ENCODE results near the gene TCP10L.
"Not testable (repeated sequence)": the region's sequence is repeated elsewhere in the genome, so short reads cannot be mapped to it uniquely, and the experiment has no call there.

TCP10L gene
- long read RNA-seq, result 0 reads

- H3K4me3 ChIP-seq (replicated peaks; ENCODE audit: insufficient read depth, low read length), result no peak within 1 kb of the TSS
- no peak for TF ChIP-seq POLR2AphosphoS5 (IDR thresholded peaks at IDR 0.05; ENCODE audit: low read depth)
- no peak for TF ChIP-seq CTCF (IDR thresholded peaks at IDR 0.05; ENCODE audit: insufficient read depth, low read length)
- no peak for TF ChIP-seq REST (IDR thresholded peaks at IDR 0.05; ENCODE audit: insufficient replicate concordance, low read depth)
- no peak for TF ChIP-seq GABPA (IDR thresholded peaks at IDR 0.05; ENCODE audit: low read depth)
- no peak for TF ChIP-seq SPI1 (IDR thresholded peaks at IDR 0.05; ENCODE audit: borderline replicate concordance, low read depth)
- no peak for DNase-seq (ENCODE audit: low read depth in 1 of 2, low spot score in 1 of 2)
Measured at GRCh38 chr21:32585042-32585710, at the start of gene TCP10L. TCP10L (minus strand) TSS chr21:32585523; CDS start chr21:32584304, 1,219 bp downstream.

GRCh38 chr21:32626621-32627196 is 41.4 kb upstream of the TCP10L start:
- H3K27ac ChIP-seq (replicated peaks), result no peak overlapping the region
- H3K27me3 ChIP-seq (ENCODE audit: insufficient read depth, poor library complexity, severe bottlenecking), result no peaks in the 10 kb centered on the region
- DNase-seq (ENCODE audit: low read depth in 1 of 2, low spot score in 1 of 2), result no peak
- TF ChIP-seq CTCF (IDR thresholded peaks at IDR 0.05; ENCODE audit: insufficient read depth, low read length) (no peak), REST (IDR thresholded peaks at IDR 0.05; ENCODE audit: insufficient replicate concordance, low read depth) (no peak), POLR2AphosphoS5 (IDR thresholded peaks at IDR 0.05; ENCODE audit: low read depth) (no peak), GABPA (IDR thresholded peaks at IDR 0.05; ENCODE audit: low read depth) (no peak), SPI1 (IDR thresholded peaks at IDR 0.05; ENCODE audit: borderline replicate concordance, low read depth) (no peak)
- H3K4me3 ChIP-seq (replicated peaks; ENCODE audit: insufficient read depth, low read length), result no peak overlapping the region

More at GRCh38 chr21:32585042-32585710, at the start of gene TCP10L:
- no peaks in the 10 kb centered on the region for H3K27me3 ChIP-seq (ENCODE audit: insufficient read depth, poor library complexity, severe bottlenecking)
- H3K27ac ChIP-seq (replicated peaks), result no peak within 1 kb of the TSS

- H3K27me3 ChIP-seq (ENCODE audit: insufficient read depth, poor library complexity, severe bottlenecking); H3K4me3 ChIP-seq (replicated peaks; ENCODE audit: insufficient read depth, low read length); H3K27ac ChIP-seq (replicated peaks); DNase-seq (ENCODE audit: low read depth in 1 of 2, low spot score in 1 of 2): not testable (repeated sequence)
Measured at GRCh38 chr21:32618218-32618617, 32.9 kb upstream of the TCP10L start.

GRCh38 chr21:32613436-32614043 is 28.2 kb upstream of the TCP10L start:
- Histone ChIP-seq H3K27ac (replicated peaks) (peak overlapping the region; percentile 96), H3K27me3 (ENCODE audit: insufficient read depth, poor library complexity, severe bottlenecking) (no peaks in the 10 kb centered on the region), H3K4me3 (replicated peaks; ENCODE audit: insufficient read depth, low read length) (peak overlapping the region; percentile 98)
- no peak for DNase-seq (ENCODE audit: low read depth in 1 of 2, low spot score in 1 of 2)
- TF ChIP-seq REST (IDR thresholded peaks at IDR 0.05; ENCODE audit: insufficient replicate concordance, low read depth), result no peak
- no peak for TF ChIP-seq SPI1 (IDR thresholded peaks at IDR 0.05; ENCODE audit: borderline replicate concordance, low read depth)
- TF ChIP-seq CTCF (IDR thresholded peaks at IDR 0.05; ENCODE audit: insufficient read depth, low read length), result no peak
- TF ChIP-seq POLR2AphosphoS5 (IDR thresholded peaks at IDR 0.05; ENCODE audit: low read depth), result no peak
- no peak for TF ChIP-seq GABPA (IDR thresholded peaks at IDR 0.05; ENCODE audit: low read depth)
